BJ (cell line): ENCODE results near the gene SEL1L. TPM values are rescaled to one million over a fixed set of nuclear protein-coding genes. Genes with fewer than 3 reads are reported as not detected.
A peak's percentile ranks its signal among the peaks of the same experiment; 100 is the strongest.

Source experiments
- CTCF ChIA-PET: fragments of 350-600 bp; formaldehyde crosslinking; extraction: SDS; loops from one replicate; lab custom pipeline; 2021; ENCODE audit warnings: antibody characterized with exemption, inconsistent platforms; lab: Yijun Ruan, JAX
- POLR2A ChIA-PET: fragments of 300-600 bp; sonication (Branson Sonifier 250); formaldehyde crosslinking; extraction: SDS; loops from one replicate; lab custom pipeline; 2021; ENCODE audit warnings: antibody characterized with exemption; lab: Charles Lee
- DNase-seq: peaks from one replicate; pipeline ENCODE4 v3.0.0-alpha.2; 2011; ENCODE audit warnings: low read depth
- H3K27me3 ChIP-seq: 2 replicates; pipeline ENCODE4 v1.6.0; 2011; ENCODE audit warnings: low read length; ENCODE audit not compliant: control insufficient read depth, insufficient read depth
- H3K36me3 ChIP-seq: 2 replicates; pipeline ENCODE4 v1.5.1; 2011; ENCODE audit warnings: low read length; ENCODE audit not compliant: control insufficient read depth, insufficient read depth
- H3K4me3 ChIP-seq: 2 replicates; pipeline ENCODE4 v1.5.1; 2011; ENCODE audit warnings: low read depth, mild to moderate bottlenecking, control low read depth, low read length
- polyA plus RNA-seq: library from polyadenylated mRNA; depleted of rRNA; stranded (reverse); fragments of >200 nt; gene quantifications from 2 replicates; pipeline ENCODE4 v1.2.3, GENCODE V29; 2011
- TF ChIP-seq, protein P1 (sequence below): IDR thresholded peaks from 2 replicates; pipeline ENCODE4 v1.5.1; 2011; ENCODE audit warnings: low read depth, mild to moderate bottlenecking, control low read depth, inconsistent platforms, low read length, moderate library complexity; ENCODE audit not compliant: insufficient read depth

SEL1L gene
- polyA plus RNA-seq, 1 experiment = 21.7 TPM

DNA sequence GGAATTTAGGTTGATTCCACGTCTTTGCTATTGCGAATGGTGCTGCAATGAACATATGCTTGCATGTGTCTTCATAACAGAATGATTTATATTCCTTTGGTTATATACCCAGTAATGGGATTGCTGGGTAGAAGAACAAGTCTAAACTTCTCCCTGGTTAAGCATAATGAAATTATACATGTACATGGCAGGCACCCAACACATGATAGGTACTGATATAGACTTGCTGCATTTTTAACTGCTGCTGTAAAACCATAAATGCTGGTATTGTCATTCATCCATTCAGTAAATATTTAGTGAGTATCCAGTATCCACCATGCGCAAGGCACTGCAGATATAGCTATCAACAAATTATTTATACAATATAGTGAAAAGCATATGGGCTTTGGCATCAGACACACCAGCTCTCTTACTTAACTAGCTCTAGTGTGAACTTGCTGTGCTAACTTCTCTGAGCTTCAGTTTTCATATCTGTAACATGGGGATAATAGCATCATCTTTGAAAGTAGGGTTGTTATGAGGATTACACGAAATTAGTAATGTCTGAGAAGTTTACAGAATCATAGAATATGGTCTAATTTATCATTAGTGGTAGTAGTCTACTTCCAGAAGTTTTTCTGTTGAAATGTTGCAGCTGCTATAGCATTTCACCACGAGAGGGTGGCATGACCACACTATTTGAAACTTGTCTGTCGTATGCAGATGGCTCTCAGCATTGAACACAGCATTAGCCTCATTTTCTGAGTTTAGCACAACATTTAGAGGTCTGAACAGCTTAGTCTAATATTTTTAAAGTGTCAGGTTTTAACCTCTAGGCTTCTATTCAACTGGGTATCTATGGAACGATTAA, 32.0 kb upstream of the SEL1L start:
- TF ChIP-seq, protein P1, sequence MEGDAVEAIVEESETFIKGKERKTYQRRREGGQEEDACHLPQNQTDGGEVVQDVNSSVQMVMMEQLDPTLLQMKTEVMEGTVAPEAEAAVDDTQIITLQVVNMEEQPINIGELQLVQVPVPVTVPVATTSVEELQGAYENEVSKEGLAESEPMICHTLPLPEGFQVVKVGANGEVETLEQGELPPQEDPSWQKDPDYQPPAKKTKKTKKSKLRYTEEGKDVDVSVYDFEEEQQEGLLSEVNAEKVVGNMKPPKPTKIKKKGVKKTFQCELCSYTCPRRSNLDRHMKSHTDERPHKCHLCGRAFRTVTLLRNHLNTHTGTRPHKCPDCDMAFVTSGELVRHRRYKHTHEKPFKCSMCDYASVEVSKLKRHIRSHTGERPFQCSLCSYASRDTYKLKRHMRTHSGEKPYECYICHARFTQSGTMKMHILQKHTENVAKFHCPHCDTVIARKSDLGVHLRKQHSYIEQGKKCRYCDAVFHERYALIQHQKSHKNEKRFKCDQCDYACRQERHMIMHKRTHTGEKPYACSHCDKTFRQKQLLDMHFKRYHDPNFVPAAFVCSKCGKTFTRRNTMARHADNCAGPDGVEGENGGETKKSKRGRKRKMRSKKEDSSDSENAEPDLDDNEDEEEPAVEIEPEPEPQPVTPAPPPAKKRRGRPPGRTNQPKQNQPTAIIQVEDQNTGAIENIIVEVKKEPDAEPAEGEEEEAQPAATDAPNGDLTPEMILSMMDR = peak; percentile 33
- POLR2A ChIA-PET = no interaction called here
- CTCF ChIA-PET = no interaction called here
- Histone ChIP-seq H3K36me3 (no peaks in the 10 kb centered on the region), H3K4me3 (no peak overlapping the region), H3K27me3 (no peaks in the 10 kb centered on the region)
- no peak for DNase-seq

DNA sequence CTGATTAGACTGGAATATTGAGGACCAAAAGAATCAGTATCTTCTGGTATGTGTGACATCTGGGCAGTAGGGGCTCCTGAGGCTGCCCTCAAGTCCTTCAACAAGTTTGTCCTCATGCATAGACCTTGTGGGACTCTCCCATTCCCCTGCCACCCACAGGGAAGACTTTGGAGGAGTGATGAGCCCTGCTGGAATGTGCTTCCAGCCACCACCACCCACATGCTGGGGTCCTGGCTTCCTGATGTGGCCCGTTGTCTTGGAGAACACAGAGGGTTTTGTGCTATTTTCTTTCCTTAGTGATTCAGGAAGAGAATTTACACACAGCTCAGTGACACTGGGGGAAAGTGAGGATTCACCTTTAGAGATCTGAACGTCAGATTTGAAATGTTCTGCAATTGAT, 29.2 kb upstream of the SEL1L start:
- H3K36me3 ChIP-seq = no peaks in the 10 kb centered on the region
- ChIA-PET CTCF (no interaction called here), POLR2A (no interaction called here)
- no peak for DNase-seq
- no peaks in the 10 kb centered on the region for H3K27me3 ChIP-seq
- H3K4me3 ChIP-seq = no peak overlapping the region
- TF ChIP-seq, protein P1 = no peak

DNA sequence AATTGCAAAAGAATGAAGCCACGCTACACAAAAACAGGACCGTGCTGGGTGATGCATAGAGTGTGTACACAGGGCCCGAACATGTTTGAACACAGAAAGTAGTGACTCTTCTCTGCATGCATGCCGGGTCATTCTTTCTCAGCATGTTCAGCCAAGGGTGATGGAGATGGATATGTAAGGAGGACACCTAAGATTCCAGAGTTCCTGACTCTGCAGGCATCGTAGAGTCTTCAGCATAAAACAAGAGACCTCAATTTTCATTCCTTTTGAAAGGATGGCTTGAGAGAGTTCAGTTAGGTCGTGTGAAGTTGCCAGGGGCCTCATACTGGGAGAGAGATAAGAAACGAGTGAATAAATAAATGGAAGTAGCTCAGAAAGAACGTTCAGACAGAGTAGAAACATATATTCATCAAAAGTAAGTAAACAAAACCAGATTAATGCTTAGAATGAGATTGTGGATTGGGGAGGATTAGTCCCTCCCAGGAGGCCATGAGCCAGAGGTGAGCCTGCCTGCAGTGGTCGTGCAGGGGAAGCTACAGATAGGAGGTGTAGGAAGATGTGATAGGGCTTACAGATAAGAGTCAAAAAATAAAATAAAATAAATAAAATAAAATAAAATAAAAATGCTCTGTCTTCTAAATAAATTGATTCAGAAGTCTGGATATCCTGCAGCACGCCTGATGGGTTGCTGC, 27.6 kb upstream of the SEL1L start:
- no peak for DNase-seq
- ChIA-PET POLR2A (no interaction called here), CTCF (no interaction called here)
- Histone ChIP-seq H3K4me3 (no peak overlapping the region), H3K27me3 (no peaks in the 10 kb centered on the region), H3K36me3 (no peaks in the 10 kb centered on the region)
- TF ChIP-seq, protein P1 = no peak

DNA sequence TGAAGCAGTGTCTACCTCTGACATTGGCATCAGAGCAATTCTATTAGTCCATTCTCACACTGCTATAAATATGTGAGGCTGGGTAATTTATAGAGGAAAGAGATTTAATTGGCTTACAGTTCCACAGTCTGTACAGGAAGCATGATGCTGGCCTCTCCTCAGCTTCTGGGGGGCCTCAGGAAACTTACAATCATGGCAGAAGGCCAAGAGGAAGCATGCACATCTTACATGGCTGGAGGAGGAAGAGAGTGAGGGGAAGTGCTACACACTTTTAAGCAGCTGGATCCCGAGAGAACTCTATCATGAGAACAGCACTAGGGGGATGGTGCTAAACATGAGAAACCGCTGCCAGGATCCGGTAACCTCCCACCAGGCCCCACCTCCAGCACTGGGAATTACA, 25.7 kb upstream of the SEL1L start:
- CTCF ChIA-PET = no interaction called here
- DNase-seq = no peak
- Histone ChIP-seq H3K4me3 (no peak overlapping the region), H3K36me3 (no peaks in the 10 kb centered on the region), H3K27me3 (no peaks in the 10 kb centered on the region)
- POLR2A ChIA-PET = no interaction called here
- TF ChIP-seq, protein P1 = no peak

DNA sequence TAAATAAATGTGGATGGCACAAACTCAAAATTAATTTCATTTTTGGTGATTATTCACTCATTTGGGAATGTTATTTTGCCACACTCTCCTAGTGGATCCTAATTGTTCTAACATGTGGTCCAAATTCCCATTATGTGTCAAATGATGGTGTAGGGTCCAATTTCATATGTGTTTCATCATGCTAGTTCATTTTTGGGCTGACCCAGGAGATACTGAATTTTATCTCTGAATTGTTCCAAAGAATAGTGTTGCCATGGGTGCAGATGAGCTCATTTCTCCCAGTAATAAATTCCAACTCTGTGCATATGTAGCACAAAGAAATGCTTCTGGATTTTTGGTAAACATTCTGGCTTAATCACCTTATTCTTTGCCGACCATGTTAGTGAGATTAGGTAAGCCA, 23.5 kb upstream of the SEL1L start:
- Histone ChIP-seq H3K36me3 (no peaks in the 10 kb centered on the region), H3K4me3 (no peak overlapping the region), H3K27me3 (no peaks in the 10 kb centered on the region)
- ChIA-PET POLR2A (no interaction called here), CTCF (no interaction called here)
- TF ChIP-seq, protein P1 = no peak
- DNase-seq = no peak
